Neural cell (in vitro differentiated cells): ENCODE results near the gene ADPRHL1.

ENCODE experiments used
- EP300 ChIP-seq: fragments of 450-650 bp; conservative IDR thresholded peaks from 2 replicates; pipeline ENCODE4 v1.6.1; 2014; ENCODE audit warnings: antibody characterized with exemption, mild to moderate bottlenecking, moderate library complexity; ENCODE audit not compliant: poor library complexity, severe bottlenecking
- EZH2 ChIP-seq: fragments of 200-600, 300-800 bp; shearing (Covaris generic), sonication (generic); IDR thresholded peaks from 2 replicates; pipeline ENCODE4 v1.6.1; 2014; ENCODE audit warnings: antibody characterized with exemption, low read length, borderline replicate concordance, mild to moderate bottlenecking; ENCODE audit not compliant: insufficient read depth, poor library complexity, severe bottlenecking
- POLR2AphosphoS5 ChIP-seq: IDR thresholded peaks from 2 replicates; pipeline ENCODE4 v1.6.1; 2012
- RAD21 ChIP-seq: fragments of 450-650 bp; conservative IDR thresholded peaks from 2 replicates; pipeline ENCODE4 v1.6.1; 2014; ENCODE audit warnings: antibody characterized with exemption, mild to moderate bottlenecking, moderate library complexity
- SMC3 ChIP-seq: fragments of 450-650 bp; conservative IDR thresholded peaks from 2 replicates; pipeline ENCODE4 v1.6.1; 2014; ENCODE audit warnings: antibody characterized with exemption, mild to moderate bottlenecking, moderate library complexity; ENCODE audit not compliant: poor library complexity
- TAF1 ChIP-seq: IDR thresholded peaks from 2 replicates; pipeline ENCODE4 v1.6.1; 2012; ENCODE audit warnings: low read depth
- TF ChIP-seq, protein P1 (sequence below): fragments of 450-650 bp; IDR thresholded peaks from 2 replicates; pipeline ENCODE4 v1.5.1; 2014; ENCODE audit warnings: antibody characterized with exemption, mild to moderate bottlenecking, moderate library complexity; ENCODE audit not compliant: poor library complexity, severe bottlenecking
- TF ChIP-seq, protein P2 (sequence below): IDR thresholded peaks from 2 replicates; pipeline ENCODE4 v1.6.1; 2012; ENCODE audit warnings: borderline replicate concordance

DNA sequence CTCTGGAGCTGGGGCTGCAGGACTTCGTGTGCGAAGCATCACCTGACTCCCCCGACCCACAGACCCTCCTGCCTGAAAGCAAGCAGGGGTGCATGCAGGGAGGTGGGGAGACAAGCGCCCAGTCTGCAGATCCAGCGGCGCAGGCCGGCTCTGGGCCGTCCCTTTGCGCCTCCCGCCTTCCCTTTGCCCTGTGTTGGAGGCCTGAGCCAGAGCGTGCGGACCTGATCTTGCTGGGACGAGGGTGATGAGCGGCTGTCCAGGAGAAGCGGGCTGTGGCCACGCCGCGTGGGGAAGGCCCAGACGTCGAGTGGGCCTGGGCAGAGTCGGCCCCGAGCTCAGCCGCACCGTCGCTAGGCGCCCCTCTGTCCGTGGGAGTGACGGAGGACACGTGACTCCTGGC, 84.1 kb downstream of the ADPRHL1 start:
- TF ChIP-seq, protein P1, sequence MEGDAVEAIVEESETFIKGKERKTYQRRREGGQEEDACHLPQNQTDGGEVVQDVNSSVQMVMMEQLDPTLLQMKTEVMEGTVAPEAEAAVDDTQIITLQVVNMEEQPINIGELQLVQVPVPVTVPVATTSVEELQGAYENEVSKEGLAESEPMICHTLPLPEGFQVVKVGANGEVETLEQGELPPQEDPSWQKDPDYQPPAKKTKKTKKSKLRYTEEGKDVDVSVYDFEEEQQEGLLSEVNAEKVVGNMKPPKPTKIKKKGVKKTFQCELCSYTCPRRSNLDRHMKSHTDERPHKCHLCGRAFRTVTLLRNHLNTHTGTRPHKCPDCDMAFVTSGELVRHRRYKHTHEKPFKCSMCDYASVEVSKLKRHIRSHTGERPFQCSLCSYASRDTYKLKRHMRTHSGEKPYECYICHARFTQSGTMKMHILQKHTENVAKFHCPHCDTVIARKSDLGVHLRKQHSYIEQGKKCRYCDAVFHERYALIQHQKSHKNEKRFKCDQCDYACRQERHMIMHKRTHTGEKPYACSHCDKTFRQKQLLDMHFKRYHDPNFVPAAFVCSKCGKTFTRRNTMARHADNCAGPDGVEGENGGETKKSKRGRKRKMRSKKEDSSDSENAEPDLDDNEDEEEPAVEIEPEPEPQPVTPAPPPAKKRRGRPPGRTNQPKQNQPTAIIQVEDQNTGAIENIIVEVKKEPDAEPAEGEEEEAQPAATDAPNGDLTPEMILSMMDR = no peak
- TF ChIP-seq POLR2AphosphoS5 (no peak), EZH2 (no peak), SMC3 (no peak), TAF1 (no peak), EP300 (no peak), RAD21 (no peak)
- TF ChIP-seq, protein P2, sequence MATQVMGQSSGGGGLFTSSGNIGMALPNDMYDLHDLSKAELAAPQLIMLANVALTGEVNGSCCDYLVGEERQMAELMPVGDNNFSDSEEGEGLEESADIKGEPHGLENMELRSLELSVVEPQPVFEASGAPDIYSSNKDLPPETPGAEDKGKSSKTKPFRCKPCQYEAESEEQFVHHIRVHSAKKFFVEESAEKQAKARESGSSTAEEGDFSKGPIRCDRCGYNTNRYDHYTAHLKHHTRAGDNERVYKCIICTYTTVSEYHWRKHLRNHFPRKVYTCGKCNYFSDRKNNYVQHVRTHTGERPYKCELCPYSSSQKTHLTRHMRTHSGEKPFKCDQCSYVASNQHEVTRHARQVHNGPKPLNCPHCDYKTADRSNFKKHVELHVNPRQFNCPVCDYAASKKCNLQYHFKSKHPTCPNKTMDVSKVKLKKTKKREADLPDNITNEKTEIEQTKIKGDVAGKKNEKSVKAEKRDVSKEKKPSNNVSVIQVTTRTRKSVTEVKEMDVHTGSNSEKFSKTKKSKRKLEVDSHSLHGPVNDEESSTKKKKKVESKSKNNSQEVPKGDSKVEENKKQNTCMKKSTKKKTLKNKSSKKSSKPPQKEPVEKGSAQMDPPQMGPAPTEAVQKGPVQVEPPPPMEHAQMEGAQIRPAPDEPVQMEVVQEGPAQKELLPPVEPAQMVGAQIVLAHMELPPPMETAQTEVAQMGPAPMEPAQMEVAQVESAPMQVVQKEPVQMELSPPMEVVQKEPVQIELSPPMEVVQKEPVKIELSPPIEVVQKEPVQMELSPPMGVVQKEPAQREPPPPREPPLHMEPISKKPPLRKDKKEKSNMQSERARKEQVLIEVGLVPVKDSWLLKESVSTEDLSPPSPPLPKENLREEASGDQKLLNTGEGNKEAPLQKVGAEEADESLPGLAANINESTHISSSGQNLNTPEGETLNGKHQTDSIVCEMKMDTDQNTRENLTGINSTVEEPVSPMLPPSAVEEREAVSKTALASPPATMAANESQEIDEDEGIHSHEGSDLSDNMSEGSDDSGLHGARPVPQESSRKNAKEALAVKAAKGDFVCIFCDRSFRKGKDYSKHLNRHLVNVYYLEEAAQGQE = no peak
